Ishikawa (cell line): ENCODE data around the gene CACNA2D4.

Experiments
- CEBPB ChIP-seq: IDR thresholded peaks from 2 replicates; pipeline ENCODE4 v1.6.1; 2012
- CREB1 ChIP-seq: IDR thresholded peaks from 2 replicates; pipeline ENCODE4 v1.6.1; 2012; ENCODE audit warnings: low read depth
- EGR1 ChIP-seq: IDR thresholded peaks from 2 replicates; pipeline ENCODE4 v1.6.1; 2012
- EP300 ChIP-seq: IDR thresholded peaks from 2 replicates; pipeline ENCODE4 v1.6.1; 2012; ENCODE audit warnings: borderline replicate concordance
- FOXM1 ChIP-seq: IDR thresholded peaks from 2 replicates; pipeline ENCODE4 v1.6.1; 2012; ENCODE audit warnings: low read depth, borderline replicate concordance
- MAX ChIP-seq: IDR thresholded peaks from 2 replicates; pipeline ENCODE4 v1.6.1; 2012
- NFIC ChIP-seq: IDR thresholded peaks from 2 replicates; pipeline ENCODE4 v1.6.1; 2012
- RAD21 ChIP-seq: IDR thresholded peaks from 2 replicates; pipeline ENCODE4 v1.6.1; 2012; ENCODE audit warnings: low read depth
- REST ChIP-seq: IDR thresholded peaks from 2 replicates; pipeline ENCODE4 v1.6.1; 2012; ENCODE audit warnings: low read depth, mild to moderate bottlenecking
- TAF1 ChIP-seq: IDR thresholded peaks from 2 replicates; pipeline ENCODE4 v1.6.1; 2012; ENCODE audit warnings: low read depth, mild to moderate bottlenecking
- TCF12 ChIP-seq: IDR thresholded peaks from 2 replicates; pipeline ENCODE4 v1.6.1; 2012; ENCODE audit warnings: low read depth
- TEAD4 ChIP-seq: IDR thresholded peaks from 2 replicates; pipeline ENCODE4 v1.6.1; 2012
- USF1 ChIP-seq: IDR thresholded peaks from 2 replicates; pipeline ENCODE4 v1.6.1; 2012
- YY1 ChIP-seq: IDR thresholded peaks from 2 replicates; pipeline ENCODE4 v1.6.1; 2012; ENCODE audit warnings: low read depth
- ZBTB7A ChIP-seq: IDR thresholded peaks from 2 replicates; pipeline ENCODE4 v1.6.1; 2012; ENCODE audit warnings: low read depth

The CACNA2D4 gene

GRCh38 chr12:1769809-1770494 is 148.5 kb downstream of the CACNA2D4 start:
- no peak for TF ChIP-seq FOXM1
- TF ChIP-seq CREB1, result no peak
- TF ChIP-seq TEAD4, result no peak
- TF ChIP-seq REST, result no peak
- no peak for TF ChIP-seq EP300
- no peak for TF ChIP-seq TAF1
- no peak for TF ChIP-seq RAD21
- no peak for TF ChIP-seq YY1
- no peak for TF ChIP-seq TCF12
- TF ChIP-seq MAX, result no peak
- TF ChIP-seq USF1, result no peak
- TF ChIP-seq CEBPB, result no peak
- TF ChIP-seq NFIC, result no peak
- no peak for TF ChIP-seq ZBTB7A
- TF ChIP-seq EGR1, result no peak

GRCh38 chr12:1768615-1769014 is 149.8 kb downstream of the CACNA2D4 start:
- no peak for TF ChIP-seq EP300
- TF ChIP-seq REST, result no peak
- no peak for TF ChIP-seq RAD21

- TF ChIP-seq ZBTB7A, result no peak
- no peak for TF ChIP-seq CREB1
- no peak for TF ChIP-seq TAF1
- TF ChIP-seq FOXM1, result no peak
- TF ChIP-seq EGR1, result no peak
- no peak for TF ChIP-seq TEAD4
- TF ChIP-seq RAD21, result no peak
- no peak for TF ChIP-seq TCF12
- no peak for TF ChIP-seq NFIC
- TF ChIP-seq USF1, result no peak
- TF ChIP-seq CEBPB, result no peak
- TF ChIP-seq MAX, result no peak
- no peak for TF ChIP-seq YY1
- no peak for TF ChIP-seq EP300
- TF ChIP-seq REST, result no peak
These were observed 150.9 kb downstream of the CACNA2D4 start for GRCh38 chr12:1767407-1768090.

- TF ChIP-seq ZBTB7A (no peak), RAD21 (no peak), EGR1 (no peak), REST (no peak), NFIC (no peak), TEAD4 (no peak), USF1 (no peak), YY1 (no peak), TCF12 (no peak), EP300 (no peak), TAF1 (no peak), MAX (no peak), CREB1 (no peak), FOXM1 (no peak), CEBPB (no peak)
These were observed 152.3 kb downstream of the CACNA2D4 start for GRCh38 chr12:1766110-1766509.
